Measurements from ENCODE around the gene RNF40.
"Not testable (repeated sequence)": the region's sequence is repeated elsewhere in the genome, so short reads cannot be mapped to it uniquely, and the experiment has no call there.

The RNF40 gene

GRCh38 chr16:30783280-30784109 is 21.4 kb downstream of the RNF40 start:
- DNase-seq: no peak

GRCh38 chr16:30784215-30784614 is 22.1 kb downstream of the RNF40 start:
- no peak for DNase-seq

GRCh38 chr16:30785126-30786106 is 23.3 kb downstream of the RNF40 start:
- no peak for DNase-seq

GRCh38 chr16:30786115-30786935 is 24.2 kb downstream of the RNF40 start:
- DNase-seq: no peak

- peak; percentile 44 for DNase-seq
Observed at GRCh38 chr16:30786936-30787612, 25.0 kb downstream of the RNF40 start, which contains the start of gene ZNF629. Gene ZNF629 (minus strand): TSS chr16:30787205. CDS start chr16:30784482, 2,723 bp downstream.

- no peak for DNase-seq
Observed at GRCh38 chr16:30787613-30788378, 25.7 kb downstream of the RNF40 start.

GRCh38 chr16:30793508-30794069 is 31.5 kb downstream of the RNF40 start:
- no peak for DNase-seq

- no peak for DNase-seq
Observed at GRCh38 chr16:30794634-30795033, 32.5 kb downstream of the RNF40 start.

GRCh38 chr16:30797670-30798309 is 35.7 kb downstream of the RNF40 start:
- no peak for DNase-seq

- DNase-seq: no peak
Observed at GRCh38 chr16:30802936-30803335, 40.8 kb downstream of the RNF40 start.

- no peak for DNase-seq
Observed at GRCh38 chr16:30805056-30805369, 42.9 kb downstream of the RNF40 start.

GRCh38 chr16:30805370-30806169 is 43.4 kb downstream of the RNF40 start:
- peak; percentile 64 for DNase-seq

- no peak for DNase-seq
Observed at GRCh38 chr16:30808146-30808545, 46.0 kb downstream of the RNF40 start.

GRCh38 chr16:30808890-30809426 is 46.8 kb downstream of the RNF40 start:
- DNase-seq: not testable (repeated sequence)

- not testable (repeated sequence) for DNase-seq
Observed at GRCh38 chr16:30809675-30810074, 47.6 kb downstream of the RNF40 start.

- no peak for DNase-seq
Observed at GRCh38 chr16:30813821-30814189, 51.7 kb downstream of the RNF40 start.

GRCh38 chr16:30816769-30817168 is 54.6 kb downstream of the RNF40 start:
- no peak for DNase-seq

GRCh38 chr16:30820952-30821421 is 58.9 kb downstream of the RNF40 start:
- DNase-seq: no peak

- DNase-seq: not testable (repeated sequence)
Observed at GRCh38 chr16:30821441-30821840, 59.3 kb downstream of the RNF40 start.
